DMS53 (cell line): ENCODE results near the gene PIMREG.

ENCODE experiments used
- DNase-seq: peaks from one replicate; lab custom pipeline; 2025; lab: John Stamatoyannopoulos, UW

Gene PIMREG

DNA sequence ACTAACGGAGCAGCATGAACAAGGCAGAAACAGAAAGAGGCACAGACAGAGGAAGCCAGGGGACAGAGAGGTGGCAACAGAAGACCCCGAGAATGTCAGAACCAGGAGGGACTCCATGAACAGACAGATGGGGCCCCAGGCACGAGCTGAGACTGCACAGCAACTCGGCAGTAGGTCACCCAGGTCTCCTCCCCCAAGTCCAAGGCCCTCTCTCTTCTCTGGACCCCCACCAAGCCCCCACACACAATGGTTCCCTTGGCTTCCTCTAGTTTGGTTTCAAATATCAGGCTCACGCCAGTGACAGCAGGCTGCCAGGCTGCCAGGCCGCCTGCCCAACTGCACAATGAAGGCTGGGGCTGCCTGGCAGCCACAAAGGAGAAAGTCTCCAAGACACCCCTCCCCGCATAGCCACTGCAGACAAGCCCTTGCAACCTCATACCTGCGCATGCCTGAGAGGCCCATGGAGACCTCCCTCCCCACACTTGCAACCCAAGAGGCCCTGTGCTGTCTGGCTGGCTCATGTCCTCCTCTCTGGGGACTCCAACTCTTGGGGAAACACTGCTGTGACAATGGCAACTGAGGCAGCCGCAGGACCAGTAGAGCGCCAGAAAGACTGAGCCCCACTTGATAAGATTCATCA is 54.8 kb downstream of the PIMREG start:
- no peak for DNase-seq
